Liver (tissue), 3 donors: ENCODE measurements around the gene SPR.

Experiments
- ATF3 ChIP-seq: IDR thresholded peaks from 2 replicates; pipeline ENCODE4 v1.6.1; 2016; ENCODE audit warnings: antibody characterized with exemption
- CTCF ChIP-seq: fragments of 150-350 bp; IDR thresholded peaks from 2 replicates; pipeline ENCODE4 v1.5.1; 2017; ENCODE audit warnings: improper control_type of control experiment, low read depth, low read length; ENCODE audit not compliant: missing input control
- EGR1 ChIP-seq, 2 donors: IDR thresholded peaks; 2 replicates each; pipeline ENCODE4 v1.6.1; 2016 to 2018; ENCODE audit warnings: antibody characterized with exemption in 2 of 2, low read depth in 2 of 2
- FOXA1 ChIP-seq: IDR thresholded peaks from 2 replicates; pipeline ENCODE4 v1.6.1; 2016; ENCODE audit warnings: antibody characterized with exemption
- GABPA ChIP-seq, 2 donors: IDR thresholded peaks in 1 of 2; conservative IDR thresholded peaks in 1 of 2; 2 replicates each; pipeline ENCODE4 v1.6.1; 2016; ENCODE audit warnings: antibody characterized with exemption in 2 of 2, mild to moderate bottlenecking in 1 of 2, moderate library complexity in 1 of 2
- JUND ChIP-seq, 2 donors: IDR thresholded peaks; 2 replicates each; pipeline ENCODE4 v1.6.1; 2016; ENCODE audit warnings: antibody characterized with exemption in 2 of 2
- MAX ChIP-seq: IDR thresholded peaks from 2 replicates; pipeline ENCODE4 v1.6.1; 2016; ENCODE audit warnings: antibody characterized with exemption
- NR2F2 ChIP-seq: IDR thresholded peaks from 2 replicates; pipeline ENCODE4 v1.6.1; 2016; ENCODE audit warnings: antibody characterized with exemption
- RAD21 ChIP-seq, 2 donors: IDR thresholded peaks; 2 replicates each; pipeline ENCODE4 v1.6.1; 2016; ENCODE audit warnings: antibody characterized with exemption in 2 of 2, mild to moderate bottlenecking in 2 of 2
- SP1 ChIP-seq: IDR thresholded peaks from 2 replicates; pipeline ENCODE4 v1.6.1; 2018; ENCODE audit warnings: antibody characterized with exemption, mild to moderate bottlenecking
- TAF1 ChIP-seq: conservative IDR thresholded peaks from 2 replicates; pipeline ENCODE4 v1.6.1; 2016; ENCODE audit warnings: antibody characterized with exemption, mild to moderate bottlenecking
- YY1 ChIP-seq: IDR thresholded peaks from 2 replicates; pipeline ENCODE4 v1.6.1; 2016; ENCODE audit warnings: antibody characterized with exemption, mild to moderate bottlenecking
- TF ChIP-seq, protein P1 (sequence below): IDR thresholded peaks from 2 replicates; pipeline ENCODE4 v1.6.1; 2016; ENCODE audit warnings: antibody characterized with exemption
- donor health status: healthy.
- donor health status: healthy.

DNA sequence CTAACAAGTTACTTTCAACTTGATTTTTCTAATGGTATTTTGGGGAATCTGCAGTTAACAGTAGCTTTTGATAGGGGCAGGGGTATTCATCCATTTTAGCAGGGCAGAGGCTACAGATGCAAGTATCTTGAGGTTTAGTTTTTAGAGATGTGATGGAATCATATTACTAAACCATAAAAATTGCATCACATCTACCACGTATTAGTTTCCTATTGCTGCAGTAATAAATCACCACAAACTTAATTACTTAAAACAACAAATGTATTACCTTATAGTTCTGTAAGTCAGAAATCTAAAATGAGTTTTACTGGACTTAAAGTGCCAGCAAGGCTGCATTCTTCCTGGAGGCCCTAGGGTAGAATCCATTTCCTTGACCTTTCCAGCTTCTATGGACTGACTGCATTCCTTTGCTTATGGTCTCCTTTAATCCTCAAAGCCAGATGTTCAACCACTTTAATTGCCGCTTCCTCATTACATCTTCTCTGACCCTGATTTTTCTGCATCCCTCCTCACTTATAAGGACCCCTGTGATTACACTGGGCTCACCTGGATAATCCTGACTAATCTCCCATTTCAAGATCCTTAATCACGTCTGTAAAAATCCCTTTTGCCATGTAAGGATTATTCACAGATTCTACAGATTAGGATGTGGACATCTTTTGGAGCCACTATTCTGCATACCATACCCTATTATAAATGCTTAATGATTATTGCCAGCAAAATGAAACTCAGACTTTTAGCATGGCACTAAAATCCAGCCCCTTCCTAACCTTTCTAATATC, 39.5 kb upstream of the SPR start:
- no peak for TF ChIP-seq TAF1
- TF ChIP-seq NR2F2, result no peak
- no peak for TF ChIP-seq CTCF
- TF ChIP-seq RAD21 (IDR thresholded peaks at IDR 0.05), result no peak
- TF ChIP-seq JUND (IDR thresholded peaks at IDR 0.05), result no peak
- TF ChIP-seq ATF3, result no peak
- no peak for TF ChIP-seq SP1
- no peak for TF ChIP-seq FOXA1
- TF ChIP-seq YY1, result no peak
- no peak for TF ChIP-seq GABPA (IDR thresholded peaks at IDR 0.05 in 1 of 2, conservative IDR thresholded peaks at IDR 0.05 in 1 of 2)
- no peak for TF ChIP-seq MAX
- no peak for TF ChIP-seq EGR1 (IDR thresholded peaks at IDR 0.05; ENCODE audit: low read depth in 2 of 2)
- TF ChIP-seq, protein P1, sequence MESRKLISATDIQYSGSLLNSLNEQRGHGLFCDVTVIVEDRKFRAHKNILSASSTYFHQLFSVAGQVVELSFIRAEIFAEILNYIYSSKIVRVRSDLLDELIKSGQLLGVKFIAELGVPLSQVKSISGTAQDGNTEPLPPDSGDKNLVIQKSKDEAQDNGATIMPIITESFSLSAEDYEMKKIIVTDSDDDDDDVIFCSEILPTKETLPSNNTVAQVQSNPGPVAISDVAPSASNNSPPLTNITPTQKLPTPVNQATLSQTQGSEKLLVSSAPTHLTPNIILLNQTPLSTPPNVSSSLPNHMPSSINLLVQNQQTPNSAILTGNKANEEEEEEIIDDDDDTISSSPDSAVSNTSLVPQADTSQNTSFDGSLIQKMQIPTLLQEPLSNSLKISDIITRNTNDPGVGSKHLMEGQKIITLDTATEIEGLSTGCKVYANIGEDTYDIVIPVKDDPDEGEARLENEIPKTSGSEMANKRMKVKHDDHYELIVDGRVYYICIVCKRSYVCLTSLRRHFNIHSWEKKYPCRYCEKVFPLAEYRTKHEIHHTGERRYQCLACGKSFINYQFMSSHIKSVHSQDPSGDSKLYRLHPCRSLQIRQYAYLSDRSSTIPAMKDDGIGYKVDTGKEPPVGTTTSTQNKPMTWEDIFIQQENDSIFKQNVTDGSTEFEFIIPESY, result no peak
